ENCODE data around the gene MPV17L2.

DNA sequence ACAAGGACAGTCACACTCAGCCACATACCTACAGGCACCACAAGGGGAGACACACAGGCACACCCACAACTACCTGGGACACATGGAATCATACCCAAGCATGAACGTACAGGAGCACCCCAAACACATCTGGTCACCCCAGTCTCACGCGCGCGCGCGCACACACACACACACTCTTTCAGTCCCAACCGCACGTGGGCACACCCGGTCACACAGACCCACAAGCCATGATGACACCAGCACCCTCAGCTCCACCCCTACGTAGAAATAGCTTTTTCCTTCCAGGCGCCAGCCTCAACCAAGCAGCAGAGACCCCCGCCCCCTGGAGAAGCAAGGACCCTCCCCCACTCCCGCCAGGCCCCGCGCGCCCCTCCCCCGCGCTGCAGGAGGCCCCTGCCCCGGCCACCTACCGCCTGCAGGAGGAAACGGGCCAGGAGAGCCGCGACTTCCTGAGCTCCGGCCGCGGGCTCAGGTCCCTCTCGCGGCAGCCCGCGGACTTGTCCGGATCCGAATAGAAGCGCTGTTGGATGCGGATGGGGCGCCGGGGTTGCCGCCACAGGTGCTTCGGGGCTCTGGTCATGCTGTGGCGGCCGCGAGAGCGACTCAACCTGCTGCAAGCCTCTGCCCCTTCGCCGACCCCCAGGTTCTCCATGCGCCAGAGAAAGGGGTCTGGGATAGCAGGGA is 39.7 kb downstream of the MPV17L2 start:
- TF ChIP-seq, protein P1, sequence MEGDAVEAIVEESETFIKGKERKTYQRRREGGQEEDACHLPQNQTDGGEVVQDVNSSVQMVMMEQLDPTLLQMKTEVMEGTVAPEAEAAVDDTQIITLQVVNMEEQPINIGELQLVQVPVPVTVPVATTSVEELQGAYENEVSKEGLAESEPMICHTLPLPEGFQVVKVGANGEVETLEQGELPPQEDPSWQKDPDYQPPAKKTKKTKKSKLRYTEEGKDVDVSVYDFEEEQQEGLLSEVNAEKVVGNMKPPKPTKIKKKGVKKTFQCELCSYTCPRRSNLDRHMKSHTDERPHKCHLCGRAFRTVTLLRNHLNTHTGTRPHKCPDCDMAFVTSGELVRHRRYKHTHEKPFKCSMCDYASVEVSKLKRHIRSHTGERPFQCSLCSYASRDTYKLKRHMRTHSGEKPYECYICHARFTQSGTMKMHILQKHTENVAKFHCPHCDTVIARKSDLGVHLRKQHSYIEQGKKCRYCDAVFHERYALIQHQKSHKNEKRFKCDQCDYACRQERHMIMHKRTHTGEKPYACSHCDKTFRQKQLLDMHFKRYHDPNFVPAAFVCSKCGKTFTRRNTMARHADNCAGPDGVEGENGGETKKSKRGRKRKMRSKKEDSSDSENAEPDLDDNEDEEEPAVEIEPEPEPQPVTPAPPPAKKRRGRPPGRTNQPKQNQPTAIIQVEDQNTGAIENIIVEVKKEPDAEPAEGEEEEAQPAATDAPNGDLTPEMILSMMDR (conservative IDR thresholded peaks at IDR 0.05; ENCODE audit: low read depth in 2 of 2): peak; percentile 34 to 37
- TF ChIP-seq ZNF114 (CRISPR knock-in tag; IDR thresholded peaks at IDR 0.05) (no peak), EZH2 (IDR thresholded peaks at IDR 0.05; ENCODE audit: low read depth, unreplicated experiment) (no peak), EZH2phosphoT487 (IDR thresholded peaks at IDR 0.05; ENCODE audit: unreplicated experiment) (no peak), JUNB (IDR thresholded peaks at IDR 0.05; ENCODE audit: unreplicated experiment) (no peak), POLR2AphosphoS5 (IDR thresholded peaks at IDR 0.05; ENCODE audit: low read depth) (peak; percentile 57; the same call in 1 of the 2 replicates), STAT1 (IDR thresholded peaks at IDR 0.05; ENCODE audit: unreplicated experiment) (no peak), CREB1 (CRISPR knock-in tag; IDR thresholded peaks at IDR 0.05; ENCODE audit: low read depth) (no peak), NANOG (IDR thresholded peaks at IDR 0.05; ENCODE audit: borderline replicate concordance) (no peak), ZNF331 (CRISPR knock-in tag; IDR thresholded peaks at IDR 0.05; ENCODE audit: low read depth) (no peak)
- TF ChIP-seq, protein P2, sequence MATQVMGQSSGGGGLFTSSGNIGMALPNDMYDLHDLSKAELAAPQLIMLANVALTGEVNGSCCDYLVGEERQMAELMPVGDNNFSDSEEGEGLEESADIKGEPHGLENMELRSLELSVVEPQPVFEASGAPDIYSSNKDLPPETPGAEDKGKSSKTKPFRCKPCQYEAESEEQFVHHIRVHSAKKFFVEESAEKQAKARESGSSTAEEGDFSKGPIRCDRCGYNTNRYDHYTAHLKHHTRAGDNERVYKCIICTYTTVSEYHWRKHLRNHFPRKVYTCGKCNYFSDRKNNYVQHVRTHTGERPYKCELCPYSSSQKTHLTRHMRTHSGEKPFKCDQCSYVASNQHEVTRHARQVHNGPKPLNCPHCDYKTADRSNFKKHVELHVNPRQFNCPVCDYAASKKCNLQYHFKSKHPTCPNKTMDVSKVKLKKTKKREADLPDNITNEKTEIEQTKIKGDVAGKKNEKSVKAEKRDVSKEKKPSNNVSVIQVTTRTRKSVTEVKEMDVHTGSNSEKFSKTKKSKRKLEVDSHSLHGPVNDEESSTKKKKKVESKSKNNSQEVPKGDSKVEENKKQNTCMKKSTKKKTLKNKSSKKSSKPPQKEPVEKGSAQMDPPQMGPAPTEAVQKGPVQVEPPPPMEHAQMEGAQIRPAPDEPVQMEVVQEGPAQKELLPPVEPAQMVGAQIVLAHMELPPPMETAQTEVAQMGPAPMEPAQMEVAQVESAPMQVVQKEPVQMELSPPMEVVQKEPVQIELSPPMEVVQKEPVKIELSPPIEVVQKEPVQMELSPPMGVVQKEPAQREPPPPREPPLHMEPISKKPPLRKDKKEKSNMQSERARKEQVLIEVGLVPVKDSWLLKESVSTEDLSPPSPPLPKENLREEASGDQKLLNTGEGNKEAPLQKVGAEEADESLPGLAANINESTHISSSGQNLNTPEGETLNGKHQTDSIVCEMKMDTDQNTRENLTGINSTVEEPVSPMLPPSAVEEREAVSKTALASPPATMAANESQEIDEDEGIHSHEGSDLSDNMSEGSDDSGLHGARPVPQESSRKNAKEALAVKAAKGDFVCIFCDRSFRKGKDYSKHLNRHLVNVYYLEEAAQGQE (IDR thresholded peaks at IDR 0.05; ENCODE audit: unreplicated experiment): no peak
- TF ChIP-seq, protein P3, sequence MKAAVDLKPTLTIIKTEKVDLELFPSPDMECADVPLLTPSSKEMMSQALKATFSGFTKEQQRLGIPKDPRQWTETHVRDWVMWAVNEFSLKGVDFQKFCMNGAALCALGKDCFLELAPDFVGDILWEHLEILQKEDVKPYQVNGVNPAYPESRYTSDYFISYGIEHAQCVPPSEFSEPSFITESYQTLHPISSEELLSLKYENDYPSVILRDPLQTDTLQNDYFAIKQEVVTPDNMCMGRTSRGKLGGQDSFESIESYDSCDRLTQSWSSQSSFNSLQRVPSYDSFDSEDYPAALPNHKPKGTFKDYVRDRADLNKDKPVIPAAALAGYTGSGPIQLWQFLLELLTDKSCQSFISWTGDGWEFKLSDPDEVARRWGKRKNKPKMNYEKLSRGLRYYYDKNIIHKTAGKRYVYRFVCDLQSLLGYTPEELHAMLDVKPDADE (IDR thresholded peaks at IDR 0.05): no peak

Data from GM23338 (cell line).